ENCODE data around the gene NUMBL. TPM values are rescaled to one million over a fixed set of nuclear protein-coding genes. Genes with fewer than 3 reads are reported as not detected.

NUMBL gene
- total RNA-seq, 1 donor = 3.1 TPM

GRCh38 chr19:40623403-40624251 is 66.8 kb downstream of the NUMBL start:
- Histone ChIP-seq H3K4me3 (ENCODE audit: low read length) (no peak overlapping the region), H3K9me3 (ENCODE audit: low read depth, low read length) (no peaks in the 10 kb centered on the region), H3K4me1 (ENCODE audit: insufficient read depth, low read length) (no peaks in the 10 kb centered on the region), H3K27me3 (ENCODE audit: insufficient read depth, low read length) (no peaks in the 10 kb centered on the region)

GRCh38 chr19:40622773-40623075 is 67.7 kb downstream of the NUMBL start:
- Histone ChIP-seq H3K4me3 (ENCODE audit: low read length) (no peak overlapping the region), H3K4me1 (ENCODE audit: insufficient read depth, low read length) (no peaks in the 10 kb centered on the region), H3K9me3 (ENCODE audit: low read depth, low read length) (no peaks in the 10 kb centered on the region), H3K27me3 (ENCODE audit: insufficient read depth, low read length) (no peaks in the 10 kb centered on the region)

GRCh38 chr19:40621966-40622772 is 68.3 kb downstream of the NUMBL start:
- H3K27me3 ChIP-seq (ENCODE audit: insufficient read depth, low read length) = no peaks in the 10 kb centered on the region
- no peaks in the 10 kb centered on the region for H3K9me3 ChIP-seq (ENCODE audit: low read depth, low read length)
- no peak overlapping the region for H3K4me3 ChIP-seq (ENCODE audit: low read length)
- H3K4me1 ChIP-seq (ENCODE audit: insufficient read depth, low read length) = no peaks in the 10 kb centered on the region

GRCh38 chr19:40621283-40621682 is 69.2 kb downstream of the NUMBL start:
- H3K4me3 ChIP-seq (ENCODE audit: low read length) = no peak overlapping the region
- H3K4me1 ChIP-seq (ENCODE audit: insufficient read depth, low read length) = no peaks in the 10 kb centered on the region
- H3K27me3 ChIP-seq (ENCODE audit: insufficient read depth, low read length) = no peaks in the 10 kb centered on the region
- H3K9me3 ChIP-seq (ENCODE audit: low read depth, low read length) = no peaks in the 10 kb centered on the region

GRCh38 chr19:40620161-40620485 is 70.3 kb downstream of the NUMBL start:
- no peaks in the 10 kb centered on the region for H3K27me3 ChIP-seq (ENCODE audit: insufficient read depth, low read length)
- H3K4me1 ChIP-seq (ENCODE audit: insufficient read depth, low read length) = no peaks in the 10 kb centered on the region
- no peak overlapping the region for H3K4me3 ChIP-seq (ENCODE audit: low read length)
- no peaks in the 10 kb centered on the region for H3K9me3 ChIP-seq (ENCODE audit: low read depth, low read length)

GRCh38 chr19:40619333-40620160 is 70.9 kb downstream of the NUMBL start:
- Histone ChIP-seq H3K27me3 (ENCODE audit: insufficient read depth, low read length) (no peaks in the 10 kb centered on the region), H3K4me1 (ENCODE audit: insufficient read depth, low read length) (peaks cover 4% of the 10 kb centered on the region), H3K4me3 (ENCODE audit: low read length) (no peak overlapping the region), H3K9me3 (ENCODE audit: low read depth, low read length) (no peaks in the 10 kb centered on the region)

GRCh38 chr19:40617961-40618360 is 72.5 kb downstream of the NUMBL start:
- H3K4me1 ChIP-seq (ENCODE audit: insufficient read depth, low read length) = peaks cover 18% of the 10 kb centered on the region
- no peak overlapping the region for H3K4me3 ChIP-seq (ENCODE audit: low read length)
- H3K9me3 ChIP-seq (ENCODE audit: low read depth, low read length) = no peaks in the 10 kb centered on the region

GRCh38 chr19:40616941-40617340 is 73.5 kb downstream of the NUMBL start:
- Histone ChIP-seq H3K9me3 (ENCODE audit: low read depth, low read length) (no peaks in the 10 kb centered on the region), H3K4me1 (ENCODE audit: insufficient read depth, low read length) (peaks cover 20% of the 10 kb centered on the region), H3K4me3 (ENCODE audit: low read length) (no peak overlapping the region), H3K27me3 (ENCODE audit: insufficient read depth, low read length) (no peaks in the 10 kb centered on the region)

More at GRCh38 chr19:40617961-40618360, 72.5 kb downstream of the NUMBL start:
- no peaks in the 10 kb centered on the region for H3K27me3 ChIP-seq (ENCODE audit: insufficient read depth, low read length)

GRCh38 chr19:40616178-40616577 is 74.3 kb downstream of the NUMBL start:
- H3K9me3 ChIP-seq (ENCODE audit: low read depth, low read length) = no peaks in the 10 kb centered on the region
- no peaks in the 10 kb centered on the region for H3K27me3 ChIP-seq (ENCODE audit: insufficient read depth, low read length)
- H3K4me3 ChIP-seq (ENCODE audit: low read length) = no peak overlapping the region
- H3K4me1 ChIP-seq (ENCODE audit: insufficient read depth, low read length) = peaks cover 20% of the 10 kb centered on the region

Other genes with a start within 250 kb of the NUMBL start
- 20.7 TPM for gene SERTAD3, start 246.3 kb downstream of the NUMBL start, total RNA-seq
- 39.8 TPM for gene BLVRB, start 224.9 kb downstream of the NUMBL start, total RNA-seq
- gene SPTBN4, start 223.7 kb downstream of the NUMBL start, total RNA-seq = under 0.01 TPM
- 55.9 TPM for gene SHKBP1, start 113.8 kb downstream of the NUMBL start, total RNA-seq
- 16.2 TPM for gene LTBP4, start 89.3 kb downstream of the NUMBL start, total RNA-seq
- gene COQ8B, start 26.2 kb upstream of the NUMBL start, total RNA-seq = 11.9 TPM
- gene ITPKC, start 26.5 kb upstream of the NUMBL start, total RNA-seq = 6.7 TPM
- gene ACTMAP, start 59.8 kb upstream of the NUMBL start, total RNA-seq = 0.52 TPM
- 26.2 TPM for gene SNRPA, start 60.6 kb upstream of the NUMBL start, total RNA-seq
- not detected for gene MIA, start 84.9 kb upstream of the NUMBL start, total RNA-seq
- 9.6 TPM for gene RAB4B, start 87.6 kb upstream of the NUMBL start, total RNA-seq
- gene EGLN2, start 108.5 kb upstream of the NUMBL start, total RNA-seq = 52.7 TPM
- gene CYP2A6, start 159.8 kb upstream of the NUMBL start, total RNA-seq = not detected
- gene CYP2A7, start 191.6 kb upstream of the NUMBL start, total RNA-seq = not detected